ENCODE results near the gene SLAMF6. TPM values are rescaled to one million over a fixed set of nuclear protein-coding genes. Genes with fewer than 3 reads are reported as not detected.

SLAMF6 gene
- total RNA-seq, 2 donors from 2014 or later = 24.8 to 38.0 TPM

DNA sequence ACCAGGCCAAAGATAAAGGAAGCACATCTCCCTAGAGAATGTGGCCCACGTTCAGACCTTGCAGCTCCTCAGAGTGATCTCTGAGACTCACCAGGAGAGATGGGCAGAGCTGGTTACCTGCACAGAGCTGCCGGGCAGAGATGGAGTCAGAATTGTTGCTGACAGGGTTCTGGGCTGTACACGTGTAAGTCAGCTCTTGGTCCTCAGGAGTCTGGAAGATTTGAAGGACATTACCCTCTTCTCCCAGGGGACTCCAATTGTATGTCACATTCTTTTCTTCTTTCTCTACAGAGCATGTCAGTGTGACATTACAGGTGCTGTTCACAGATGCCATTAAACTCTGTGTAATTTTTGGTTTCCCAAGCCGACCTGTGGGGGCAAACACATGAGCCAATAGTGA lies 30.7 kb upstream of the SLAMF6 start:
- Mint-ChIP-seq H3K27me3 (no peaks in the 10 kb centered on the region), H3K27ac (no peak overlapping the region), H3K4me3 (peak overlapping the region; percentile 36), H3K36me3 (ENCODE audit: low read depth) (peaks cover 16% of the 10 kb centered on the region), H3K4me1 (peaks cover 29% of the 10 kb centered on the region)
- no peak for ATAC-seq
- H3K9me3 ChIP-seq (ENCODE audit: control insufficient read depth, low read length, poor library complexity, severe bottlenecking) = no peaks in the 10 kb centered on the region
- DNase-seq = no peak

- Mint-ChIP-seq H3K27me3 (no peaks in the 10 kb centered on the region), H3K36me3 (ENCODE audit: low read depth) (peaks cover 17% of the 10 kb centered on the region), H3K27ac (peak overlapping the region; percentile 70), H3K4me3 (no peak overlapping the region), H3K4me1 (peaks cover 23% of the 10 kb centered on the region)
- H3K9me3 ChIP-seq (ENCODE audit: control insufficient read depth, low read length, poor library complexity, severe bottlenecking) = no peaks in the 10 kb centered on the region
- DNase-seq (no peak), ATAC-seq (no peak)
Measured at GRCh38 chr1:160552425-160552824, 29.4 kb upstream of the SLAMF6 start.

DNA sequence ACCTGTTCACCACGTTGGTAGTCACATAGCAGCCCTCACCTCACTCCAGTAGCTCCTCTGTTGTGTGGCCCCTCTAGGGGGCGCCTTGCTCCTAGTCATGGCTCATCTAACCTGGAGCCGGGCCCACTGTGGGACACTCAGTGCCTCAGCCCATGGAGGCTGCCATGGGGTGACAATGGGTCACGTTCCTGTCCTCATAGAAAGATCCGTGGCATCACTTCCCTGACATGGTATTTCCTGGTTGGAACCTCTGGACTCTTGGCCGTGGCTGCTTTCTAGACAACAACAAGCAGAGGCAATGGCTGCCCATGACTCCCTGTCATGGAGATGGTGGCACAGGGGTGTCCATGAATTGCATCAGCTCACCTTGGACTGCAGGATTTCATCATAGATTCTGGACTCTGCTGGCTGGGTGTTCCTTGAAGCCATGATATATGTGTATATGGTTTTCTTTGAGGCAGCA lies 27.5 kb upstream of the SLAMF6 start:
- H3K4me1 Mint-ChIP-seq = peaks cover 23% of the 10 kb centered on the region

DNA sequence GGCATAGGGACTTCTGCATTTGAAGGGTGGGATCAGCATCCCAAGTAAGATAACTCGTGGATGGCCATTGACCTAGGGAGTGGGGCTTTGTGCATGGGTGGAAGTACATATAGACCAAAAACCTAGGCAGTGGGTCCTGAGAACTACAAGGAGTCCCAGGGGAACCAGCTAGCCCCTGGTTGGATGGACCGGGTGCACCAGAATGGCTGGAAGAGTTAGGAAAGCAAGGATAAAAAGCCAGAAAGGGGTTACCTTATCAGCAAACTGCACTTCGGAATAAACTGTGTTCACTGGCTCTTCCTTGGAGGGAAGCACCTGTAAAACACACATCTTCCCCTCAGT lies 26.6 kb upstream of the SLAMF6 start:
- Mint-ChIP-seq H3K4me3 (no peak overlapping the region), H3K36me3 (ENCODE audit: low read depth) (peaks cover 19% of the 10 kb centered on the region), H3K4me1 (peaks cover 28% of the 10 kb centered on the region), H3K27me3 (no peaks in the 10 kb centered on the region), H3K27ac (no peak overlapping the region)
- DNase-seq (no peak), ATAC-seq (no peak)
- no peaks in the 10 kb centered on the region for H3K9me3 ChIP-seq (ENCODE audit: control insufficient read depth, low read length, poor library complexity, severe bottlenecking)

More for the DNA sequence above, 27.5 kb upstream of the SLAMF6 start:
- Mint-ChIP-seq H3K4me3 (no peak overlapping the region), H3K36me3 (ENCODE audit: low read depth) (peaks cover 19% of the 10 kb centered on the region), H3K27ac (no peak overlapping the region), H3K27me3 (no peaks in the 10 kb centered on the region)
- DNase-seq (peak in 2 of 3 donors; percentile 21 to 43), ATAC-seq (peak; percentile 80)
- no peaks in the 10 kb centered on the region for H3K9me3 ChIP-seq (ENCODE audit: control insufficient read depth, low read length, poor library complexity, severe bottlenecking)

DNA sequence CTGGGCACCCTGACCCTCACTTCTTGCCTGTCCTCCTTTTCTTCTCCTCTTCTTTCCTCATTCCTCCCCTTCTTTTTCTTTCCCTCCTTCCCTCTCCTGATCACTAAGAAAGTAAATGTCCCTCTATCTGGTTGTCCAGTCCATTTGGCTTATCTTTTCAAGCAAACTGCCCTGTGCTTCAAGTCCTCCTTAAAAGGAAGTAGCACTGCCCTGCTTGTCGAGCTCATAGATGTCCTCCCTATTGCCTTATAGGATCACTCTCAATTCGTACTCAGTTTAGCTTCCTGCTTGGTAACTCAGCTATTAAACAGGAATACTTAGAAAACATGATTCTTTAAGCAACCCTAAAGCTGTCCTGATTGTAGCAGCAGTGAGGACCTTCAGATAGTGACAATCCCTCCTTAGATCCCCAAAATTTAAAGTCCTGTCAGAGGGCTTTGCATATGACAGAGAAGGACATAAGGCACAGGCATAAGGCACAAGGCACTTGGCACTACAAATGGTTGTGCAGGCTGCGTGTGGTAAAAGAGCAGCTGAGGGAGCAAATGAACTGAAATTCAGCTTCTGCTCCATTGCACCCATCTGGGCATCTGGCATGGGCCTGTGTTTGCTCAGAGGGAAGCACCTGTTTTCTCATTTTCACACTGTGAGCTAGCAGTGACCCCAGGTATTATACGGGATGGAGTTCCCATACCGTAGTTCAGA lies 26.1 kb upstream of the SLAMF6 start:
- DNase-seq = no peak
- no peaks in the 10 kb centered on the region for H3K9me3 ChIP-seq (ENCODE audit: control insufficient read depth, low read length, poor library complexity, severe bottlenecking)
- Mint-ChIP-seq H3K4me1 (peaks cover 29% of the 10 kb centered on the region), H3K27me3 (no peaks in the 10 kb centered on the region), H3K4me3 (no peak overlapping the region), H3K36me3 (ENCODE audit: low read depth) (peaks cover 19% of the 10 kb centered on the region), H3K27ac (peak overlapping the region; percentile 70)
- peak; percentile 22 for ATAC-seq

DNA sequence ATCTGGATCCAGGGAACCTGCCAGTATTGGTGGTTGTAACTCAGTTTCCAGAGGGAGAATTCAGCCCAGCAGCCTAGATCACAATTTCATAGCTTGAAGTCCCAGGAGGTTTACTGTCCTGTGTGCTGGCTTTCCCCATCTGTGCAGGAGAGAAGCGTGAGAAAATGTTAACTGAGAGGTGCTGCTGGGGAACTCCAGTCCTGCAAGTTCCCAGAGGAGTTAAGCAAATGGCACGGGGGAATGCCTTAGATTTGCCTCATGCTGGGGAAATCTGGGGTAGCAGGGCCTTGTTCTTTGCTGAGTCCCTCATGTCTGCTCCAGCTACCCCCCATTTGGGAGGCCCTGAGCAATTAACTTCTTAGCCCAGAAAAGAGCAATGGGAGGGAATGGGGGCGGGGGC lies 25.1 kb upstream of the SLAMF6 start:
- ATAC-seq = no peak
- no peaks in the 10 kb centered on the region for H3K27me3 Mint-ChIP-seq

GRCh38 chr1:160547422-160547821 lies 24.4 kb upstream of the SLAMF6 start:
- no peak for DNase-seq
- ATAC-seq = no peak
- Mint-ChIP-seq H3K27me3 (no peaks in the 10 kb centered on the region), H3K36me3 (ENCODE audit: low read depth) (peaks cover 8% of the 10 kb centered on the region), H3K27ac (no peak overlapping the region), H3K4me3 (no peak overlapping the region), H3K4me1 (peaks cover 31% of the 10 kb centered on the region)
- H3K9me3 ChIP-seq (ENCODE audit: control insufficient read depth, low read length, poor library complexity, severe bottlenecking) = no peaks in the 10 kb centered on the region

More for the DNA sequence above, 25.1 kb upstream of the SLAMF6 start:
- DNase-seq = no peak
- Mint-ChIP-seq H3K27ac (peak overlapping the region; percentile 70), H3K4me3 (no peak overlapping the region), H3K4me1 (peaks cover 29% of the 10 kb centered on the region), H3K36me3 (ENCODE audit: low read depth) (peaks cover 14% of the 10 kb centered on the region)
- no peaks in the 10 kb centered on the region for H3K9me3 ChIP-seq (ENCODE audit: control insufficient read depth, low read length, poor library complexity, severe bottlenecking)

GRCh38 chr1:160546942-160547341 lies 23.9 kb upstream of the SLAMF6 start:
- ATAC-seq = no peak
- peaks cover 8% of the 10 kb centered on the region for H3K36me3 Mint-ChIP-seq (ENCODE audit: low read depth)

DNA sequence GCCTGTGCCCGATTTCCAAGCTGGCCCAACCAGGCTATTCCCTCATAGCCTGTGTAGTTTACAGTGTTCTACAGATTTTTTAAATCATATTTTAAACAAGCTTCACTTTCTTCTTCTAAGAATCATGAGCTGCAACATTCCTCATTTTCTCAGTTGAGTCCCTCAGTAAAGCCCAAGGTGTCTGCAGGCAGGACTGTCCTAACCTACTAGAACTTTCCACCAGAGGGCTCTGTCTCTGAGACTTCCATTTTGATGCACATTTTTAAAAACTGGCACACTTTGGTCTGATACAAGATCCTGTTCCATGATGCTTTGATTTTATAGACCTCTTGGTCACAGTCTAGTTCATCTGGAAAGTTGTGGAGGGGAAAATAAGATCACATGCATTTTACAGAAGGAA lies 21.6 kb upstream of the SLAMF6 start:
- Mint-ChIP-seq H3K27ac (peak overlapping the region; percentile 84), H3K4me1 (peaks cover 48% of the 10 kb centered on the region), H3K36me3 (ENCODE audit: low read depth) (peaks cover 8% of the 10 kb centered on the region), H3K4me3 (no peak overlapping the region), H3K27me3 (no peaks in the 10 kb centered on the region)
- peak; percentile 49 for ATAC-seq
- H3K9me3 ChIP-seq (ENCODE audit: control insufficient read depth, low read length, poor library complexity, severe bottlenecking) = no peaks in the 10 kb centered on the region
- DNase-seq = no peak

More at GRCh38 chr1:160546942-160547341, 23.9 kb upstream of the SLAMF6 start:
- peak overlapping the region; percentile 70 for H3K27ac Mint-ChIP-seq
- no peaks in the 10 kb centered on the region for H3K27me3 Mint-ChIP-seq
- no peak for DNase-seq
- H3K4me3 Mint-ChIP-seq = no peak overlapping the region
- H3K9me3 ChIP-seq (ENCODE audit: control insufficient read depth, low read length, poor library complexity, severe bottlenecking) = no peaks in the 10 kb centered on the region
- H3K4me1 Mint-ChIP-seq = peaks cover 32% of the 10 kb centered on the region

GRCh38 chr1:160542303-160542945 lies 19.4 kb upstream of the SLAMF6 start:
- ATAC-seq (no peak), DNase-seq (no peak)
- Mint-ChIP-seq H3K27me3 (no peaks in the 10 kb centered on the region), H3K4me3 (peak overlapping the region; percentile 71), H3K4me1 (peaks cover 53% of the 10 kb centered on the region), H3K36me3 (ENCODE audit: low read depth) (peaks cover 5% of the 10 kb centered on the region), H3K27ac (peak overlapping the region; percentile 98)
- H3K9me3 ChIP-seq (ENCODE audit: control insufficient read depth, low read length, poor library complexity, severe bottlenecking) = no peaks in the 10 kb centered on the region

DNA sequence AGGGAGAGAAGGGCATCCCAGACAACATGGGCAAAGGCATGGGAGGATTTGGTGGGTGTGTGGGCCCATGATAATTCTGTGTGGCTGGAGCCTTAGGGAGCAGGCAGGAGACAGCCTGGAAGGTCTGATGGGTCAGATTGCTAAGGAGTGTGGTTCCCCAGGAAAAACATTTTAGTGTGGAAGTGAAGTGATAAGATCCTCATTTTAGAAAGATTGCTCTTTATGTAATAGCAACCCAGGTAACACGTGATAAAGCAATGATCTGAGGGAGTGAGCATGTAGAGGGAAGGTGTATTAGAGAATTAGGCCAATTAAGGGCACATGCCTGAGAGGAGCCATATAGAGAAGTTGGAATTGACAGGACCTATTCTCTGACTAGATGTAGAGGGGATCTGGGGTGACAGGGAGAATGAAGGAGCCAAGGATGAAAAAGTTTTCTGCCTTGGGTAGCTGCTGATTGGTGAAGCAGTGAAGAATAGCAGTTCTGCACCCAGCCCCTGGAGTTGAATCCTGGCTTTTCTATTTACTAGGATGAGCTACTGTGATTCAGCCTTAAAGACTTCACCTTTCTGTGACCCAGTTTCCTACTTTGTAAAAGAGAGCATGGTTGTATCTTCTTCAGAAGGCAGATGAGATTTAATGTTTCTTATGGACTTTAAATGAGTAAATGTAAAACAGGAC lies 18.7 kb upstream of the SLAMF6 start:
- ATAC-seq (no peak), DNase-seq (no peak)
- H3K4me1 Mint-ChIP-seq = peaks cover 53% of the 10 kb centered on the region
- H3K27ac Mint-ChIP-seq = peak overlapping the region; percentile 98
- peak overlapping the region; percentile 71 for H3K4me3 Mint-ChIP-seq
- H3K36me3 Mint-ChIP-seq (ENCODE audit: low read depth) = peaks cover 2% of the 10 kb centered on the region
- no peaks in the 10 kb centered on the region for H3K27me3 Mint-ChIP-seq
- no peaks in the 10 kb centered on the region for H3K9me3 ChIP-seq (ENCODE audit: control insufficient read depth, low read length, poor library complexity, severe bottlenecking)

DNA sequence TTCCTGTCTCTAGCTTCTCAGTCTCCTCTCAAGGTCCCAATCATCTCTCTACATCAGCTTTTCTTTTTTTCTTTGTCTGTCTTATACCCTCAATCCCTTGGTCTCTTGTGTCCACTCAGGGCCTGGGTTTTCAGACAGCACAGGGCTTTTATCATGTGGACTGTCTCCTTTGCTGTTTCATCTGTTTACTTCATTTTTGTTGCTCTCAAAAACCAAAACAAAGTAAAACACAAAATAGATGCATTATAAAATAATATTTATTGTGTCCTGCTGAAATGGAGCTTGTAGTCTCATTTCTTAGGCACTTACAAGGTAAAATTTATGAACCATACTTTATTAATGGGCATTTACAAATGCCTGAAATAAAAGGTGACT lies 17.8 kb upstream of the SLAMF6 start:
- no peaks in the 10 kb centered on the region for H3K27me3 Mint-ChIP-seq
- DNase-seq (no peak), ATAC-seq (no peak)
- H3K27ac Mint-ChIP-seq = peak overlapping the region; percentile 98
- no peaks in the 10 kb centered on the region for H3K36me3 Mint-ChIP-seq (ENCODE audit: low read depth)
- peak overlapping the region; percentile 80 for H3K4me3 Mint-ChIP-seq
- peaks cover 47% of the 10 kb centered on the region for H3K4me1 Mint-ChIP-seq
- no peaks in the 10 kb centered on the region for H3K9me3 ChIP-seq (ENCODE audit: control insufficient read depth, low read length, poor library complexity, severe bottlenecking)

DNA sequence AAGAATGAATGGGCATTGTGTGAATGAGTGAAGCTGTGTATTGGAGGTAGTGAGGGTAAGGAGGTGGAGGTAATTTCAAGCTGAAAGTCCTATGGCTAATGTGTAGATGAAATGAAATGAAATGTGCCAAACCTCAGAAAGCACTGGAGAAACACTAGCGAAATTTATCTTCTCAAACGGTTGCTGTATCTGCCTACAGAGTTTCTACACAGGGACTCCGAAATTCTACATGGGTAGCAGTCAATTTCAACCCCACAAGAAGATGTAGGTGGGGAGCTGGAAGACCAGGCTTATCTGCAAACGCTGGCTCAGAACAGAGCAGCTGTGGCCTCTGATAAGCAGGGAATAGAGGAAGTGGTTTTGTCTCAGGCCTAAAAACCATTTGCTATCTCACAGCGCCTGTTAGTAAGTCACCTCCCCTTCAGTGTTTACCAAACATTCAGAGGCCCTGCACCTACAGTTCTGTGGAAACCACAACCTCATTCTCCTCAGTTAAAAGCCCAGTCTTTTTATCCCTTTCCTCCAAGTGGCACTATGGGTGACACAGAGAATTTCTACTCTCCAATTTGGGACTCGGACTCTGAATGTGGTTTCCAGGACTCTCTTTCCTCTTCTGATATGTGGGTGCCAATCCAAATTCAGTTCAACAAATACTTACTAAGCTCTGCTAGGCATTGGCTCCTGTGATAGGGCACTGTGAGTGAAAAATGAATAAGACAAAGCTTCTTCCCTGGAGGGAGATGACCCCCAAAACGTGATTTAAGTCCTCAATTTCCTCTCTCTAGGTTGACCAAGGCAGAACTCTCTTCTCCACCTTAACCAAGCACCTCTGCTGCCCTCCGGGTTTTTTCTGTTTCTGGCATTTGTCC lies 17.2 kb upstream of the SLAMF6 start:
- H3K4me1 Mint-ChIP-seq = peaks cover 47% of the 10 kb centered on the region
- no peaks in the 10 kb centered on the region for H3K36me3 Mint-ChIP-seq (ENCODE audit: low read depth)
- no peaks in the 10 kb centered on the region for H3K27me3 Mint-ChIP-seq
- peak; percentile 94 for ATAC-seq
- DNase-seq = peak in 2 of 3 donors; percentile 23 to 24
- H3K4me3 Mint-ChIP-seq = peak overlapping the region; percentile 80
- peak overlapping the region; percentile 98 for H3K27ac Mint-ChIP-seq
- no peaks in the 10 kb centered on the region for H3K9me3 ChIP-seq (ENCODE audit: control insufficient read depth, low read length, poor library complexity, severe bottlenecking)
